ENCODE data around the gene ADGRB2. TPM values are rescaled to one million over a fixed set of nuclear protein-coding genes. Genes with fewer than 3 reads are reported as not detected.

Gene ADGRB2
- total RNA-seq, 6 donors from 2014 or later: 0.34 to 1.9 (median 1.1) TPM

- Histone ChIP-seq H3K9me3 (no peaks in the 10 kb centered on the region), H3K36me3 (no peaks in the 10 kb centered on the region), H3K27me3 (peaks cover 0 to 27% (median 18%) of the 10 kb centered on the region in 4 donors), H3K27ac (no peak overlapping the region), H3K4me3 (no peak overlapping the region), H3K4me1 (peaks cover 19 to 26% (median 21%) of the 10 kb centered on the region in 4 donors)
- no peak for ATAC-seq (ENCODE audit: low FRiP score in 2 of 2)
- TF ChIP-seq POLR2A (IDR thresholded peaks at IDR 0.05) (no peak), EP300 (IDR thresholded peaks at IDR 0.05) (no peak), POLR2AphosphoS5 (IDR thresholded peaks at IDR 0.05) (no peak), CTCF (IDR thresholded peaks at IDR 0.05) (no peak)
- 97 to 100% methylated on average over 1 to 6 of the region's 6 CpGs for WGBS, 2 donors
- no peak for DNase-seq
Measured at GRCh38 chr1:31757989-31758388, 6.2 kb downstream of the ADGRB2 start.

GRCh38 chr1:31757204-31757679 is 6.9 kb downstream of the ADGRB2 start:
- no peak overlapping the region for H3K4me3 ChIP-seq
- 85 to 88% methylated on average over 8 of the region's 8 CpGs for WGBS, 2 donors
- DNase-seq (no peak), ATAC-seq (ENCODE audit: low FRiP score in 2 of 2) (no peak)
- TF ChIP-seq EP300 (IDR thresholded peaks at IDR 0.05): no peak
- no peak for TF ChIP-seq CTCF (IDR thresholded peaks at IDR 0.05)
- no peak for TF ChIP-seq POLR2AphosphoS5 (IDR thresholded peaks at IDR 0.05)
- no peak for TF ChIP-seq POLR2A (IDR thresholded peaks at IDR 0.05)
- no peaks in the 10 kb centered on the region for H3K9me3 ChIP-seq
- H3K27ac ChIP-seq: no peak overlapping the region
- peaks cover 0 to 20% (median 12%) of the 10 kb centered on the region in 4 donors for H3K27me3 ChIP-seq
- H3K4me1 ChIP-seq: peaks cover 12 to 19% (median 14%) of the 10 kb centered on the region in 4 donors
- no peaks in the 10 kb centered on the region for H3K36me3 ChIP-seq

GRCh38 chr1:31756578-31756977 is 7.6 kb downstream of the ADGRB2 start:
- WGBS, 2 donors: 92 to 95% methylated on average over 13 of the region's 13 CpGs
- Histone ChIP-seq H3K36me3 (no peaks in the 10 kb centered on the region), H3K4me1 (peaks cover 12 to 15% (median 14%) of the 10 kb centered on the region in 4 donors), H3K4me3 (no peak overlapping the region), H3K27ac (no peak overlapping the region), H3K27me3 (peaks cover 0 to 14% (median 10%) of the 10 kb centered on the region in 4 donors), H3K9me3 (no peaks in the 10 kb centered on the region)
- no peak for DNase-seq
- no peak for ATAC-seq (ENCODE audit: low FRiP score in 2 of 2)
- TF ChIP-seq EP300 (IDR thresholded peaks at IDR 0.05) (no peak), CTCF (IDR thresholded peaks at IDR 0.05) (no peak), POLR2AphosphoS5 (IDR thresholded peaks at IDR 0.05) (no peak), POLR2A (IDR thresholded peaks at IDR 0.05) (no peak)

- WGBS, 2 donors: 90 to 93% methylated on average over 19 to 24 of the region's 30 CpGs
- no peak for DNase-seq
- H3K36me3 ChIP-seq: no peaks in the 10 kb centered on the region
- H3K27ac ChIP-seq: no peak overlapping the region
- H3K9me3 ChIP-seq: no peaks in the 10 kb centered on the region
- TF ChIP-seq EP300 (IDR thresholded peaks at IDR 0.05) (no peak), CTCF (IDR thresholded peaks at IDR 0.05) (no peak), POLR2A (IDR thresholded peaks at IDR 0.05) (no peak), POLR2AphosphoS5 (IDR thresholded peaks at IDR 0.05) (no peak)
- H3K4me3 ChIP-seq: no peak overlapping the region
- no peak for ATAC-seq (ENCODE audit: low FRiP score in 2 of 2)
- peaks cover 6 to 10% (median 8%) of the 10 kb centered on the region in 4 donors for H3K4me1 ChIP-seq
- peaks cover 0 to 11% (median 7%) of the 10 kb centered on the region in 4 donors for H3K27me3 ChIP-seq
Measured at GRCh38 chr1:31755850-31756492, 8.2 kb downstream of the ADGRB2 start.

All from upper lobe of left lung (tissue), 6 donors.